IMR-90 (cell line): ENCODE results near the gene RNF223. TPM values are rescaled to one million over a fixed set of nuclear protein-coding genes. Genes with fewer than 3 reads are reported as not detected.

Experiments used
- ATAC-seq: fragments of 200-7000 bp; cut with Tn5 transposase; 2 replicates; pipeline ENCODE4 v1.9.1; 2020; ENCODE audit warnings: low read depth, mild to moderate bottlenecking, moderate library complexity
- BruUV-seq: library from RNA; stranded (reverse); fragments of 400-500 nt; replicated peaks from 2 replicates; lab custom pipeline; 2021; lab: Mats Ljungman, UMichigan
- CTCF ChIA-PET: fragments of 300-600 bp; formaldehyde crosslinking; extraction: SDS; loops from one replicate; lab custom pipeline; 2021; ENCODE audit warnings: antibody characterized with exemption; lab: Yijun Ruan, JAX
- POLR2A ChIA-PET: fragments of 300-600 bp; sonication (Branson Sonifier 250); formaldehyde crosslinking; loops from one replicate; lab custom pipeline; 2022; ENCODE audit warnings: antibody characterized with exemption; ENCODE audit not compliant: unreplicated experiment; lab: Charles Lee
- DNase-seq: peaks from one replicate; pipeline ENCODE4 v3.0.0; 2013
- H2AFZ ChIP-seq: replicated peaks from 2 replicates; pipeline ENCODE3; 2013; ENCODE audit warnings: low read length, mild to moderate bottlenecking; ENCODE audit not compliant: poor library complexity
- H2AK5ac ChIP-seq: 2 replicates; pipeline ENCODE4 v1.6.1; 2013; ENCODE audit warnings: low read depth, low read length, inconsistent platforms
- H2AK9ac ChIP-seq: replicated peaks from 2 replicates; pipeline ENCODE3; 2013; ENCODE audit warnings: mild to moderate bottlenecking, low read depth, low read length, moderate library complexity; ENCODE audit not compliant: poor library complexity
- H2BK120ac ChIP-seq: 2 replicates; pipeline ENCODE4 v1.6.1; 2013; ENCODE audit warnings: low read depth, low read length, inconsistent platforms
- H2BK15ac ChIP-seq: 3 replicates; pipeline ENCODE4 v1.6.1; 2013; ENCODE audit warnings: low read depth, low read length, inconsistent platforms
- H2BK20ac ChIP-seq: 2 replicates; pipeline ENCODE4 v1.6.1; 2013; ENCODE audit warnings: low read depth, mild to moderate bottlenecking, inconsistent platforms, low read length, moderate library complexity
- H2BK5ac ChIP-seq: 2 replicates; pipeline ENCODE4 v1.6.1; 2013; ENCODE audit warnings: mild to moderate bottlenecking, low read depth, low read length, inconsistent platforms; ENCODE audit not compliant: poor library complexity, severe bottlenecking
- H3K14ac ChIP-seq: replicated peaks from 2 replicates; pipeline ENCODE4 v1.6.1; 2013; ENCODE audit warnings: low read depth, low read length, inconsistent platforms
- H3K18ac ChIP-seq: 2 replicates; pipeline ENCODE4 v1.6.1; 2013; ENCODE audit warnings: low read depth, low read length, control low read depth
- H3K23ac ChIP-seq: 2 replicates; pipeline ENCODE4 v1.6.1; 2013; ENCODE audit warnings: low read depth, low read length, inconsistent platforms
- H3K27ac ChIP-seq: 2 replicates; pipeline ENCODE4 v1.5.1; 2013; ENCODE audit warnings: mild to moderate bottlenecking, control low read depth, low read length; ENCODE audit not compliant: insufficient read depth
- H3K27me3 ChIP-seq: 2 replicates; pipeline ENCODE4 v1.6.1; 2013; ENCODE audit warnings: low read length; ENCODE audit not compliant: control insufficient read depth, insufficient read depth
- H3K36me3 ChIP-seq: 2 replicates; pipeline ENCODE4 v1.6.1; 2013; ENCODE audit warnings: low read length, mixed read lengths; ENCODE audit not compliant: control insufficient read depth, insufficient read depth
- H3K4ac ChIP-seq: 2 replicates; pipeline ENCODE4 v1.6.1; 2013; ENCODE audit warnings: low read depth, low read length, inconsistent platforms
- H3K4me1 ChIP-seq: 2 replicates; pipeline ENCODE4 v1.6.1; 2013; ENCODE audit warnings: low read length, mixed read lengths; ENCODE audit not compliant: control insufficient read depth, insufficient read depth
- H3K4me2 ChIP-seq: 2 replicates; pipeline ENCODE4 v1.6.1; 2013; ENCODE audit warnings: low read depth, mild to moderate bottlenecking, control low read depth, low read length, moderate library complexity
- H3K4me3 ChIP-seq: 2 replicates; pipeline ENCODE4 v1.5.1; 2013; ENCODE audit warnings: low read depth, mild to moderate bottlenecking, control low read depth, low read length, moderate library complexity; ENCODE audit not compliant: insufficient read depth
- H3K56ac ChIP-seq: 2 replicates; pipeline ENCODE4 v1.6.1; 2013; ENCODE audit warnings: low read length, inconsistent platforms; ENCODE audit not compliant: insufficient read depth; ENCODE audit errors: extremely low read depth
- H3K79me1 ChIP-seq, 2 experiments: 2 replicates each; pipeline ENCODE4 v1.6.1; 2013; ENCODE audit warnings: low read length in 2 of 2, inconsistent platforms in 1 of 2, low read depth in 1 of 2
- H3K9ac ChIP-seq: 2 replicates; pipeline ENCODE4 v1.6.1; 2013; ENCODE audit warnings: low read depth, low read length, control low read depth
- H3K9me1 ChIP-seq: 2 replicates; pipeline ENCODE4 v1.6.1; 2013; ENCODE audit warnings: low read length, inconsistent platforms; ENCODE audit not compliant: insufficient read depth
- H3K9me3 ChIP-seq: 2 replicates; pipeline ENCODE4 v1.6.1; 2013; ENCODE audit warnings: low read length; ENCODE audit not compliant: control insufficient read depth, insufficient read depth
- H4K20me1 ChIP-seq: 2 replicates; pipeline ENCODE4 v1.6.1; 2013; ENCODE audit warnings: low read length, inconsistent platforms; ENCODE audit not compliant: insufficient read depth
- H4K5ac ChIP-seq: 2 replicates; pipeline ENCODE4 v1.6.1; 2013; ENCODE audit warnings: mild to moderate bottlenecking, low read depth, low read length, control low read depth
- H4K8ac ChIP-seq, 2 experiments: 2 replicates each; pipeline ENCODE4 v1.6.1; 2013; ENCODE audit warnings: low read depth in 2 of 2, low read length in 2 of 2, control low read depth in 1 of 2, inconsistent platforms in 1 of 2
- H4K91ac ChIP-seq: 2 replicates; pipeline ENCODE4 v1.6.1; 2013; ENCODE audit warnings: low read depth, low read length, inconsistent platforms; ENCODE audit not compliant: insufficient read depth
- BHLHE40 ChIP-seq: fragments of 150-350 bp; IDR thresholded peaks from 2 replicates; pipeline ENCODE4 v1.6.1; 2016; ENCODE audit warnings: mild to moderate bottlenecking, low read depth, low read length
- CEBPB ChIP-seq: IDR thresholded peaks from 2 replicates; pipeline ENCODE4 v1.6.1; 2012; ENCODE audit warnings: low read depth, low read length, improper control_type of control experiment
- CHD1 ChIP-seq: IDR thresholded peaks from 2 replicates; pipeline ENCODE4 v1.6.1; 2012; ENCODE audit warnings: low read depth, low read length, improper control_type of control experiment
- FOS ChIP-seq: fragments of 150-350 bp; IDR thresholded peaks from 2 replicates; pipeline ENCODE4 v1.6.1; 2016; ENCODE audit warnings: low read depth, low read length
- MAFK ChIP-seq: IDR thresholded peaks from 2 replicates; pipeline ENCODE4 v1.6.1; 2012; ENCODE audit warnings: low read depth, low read length, improper control_type of control experiment
- MAZ ChIP-seq: IDR thresholded peaks from 2 replicates; pipeline ENCODE4 v1.6.1; 2012; ENCODE audit warnings: low read depth, mild to moderate bottlenecking, low read length, improper control_type of control experiment, moderate library complexity, borderline replicate concordance
- MXI1 ChIP-seq: IDR thresholded peaks from 2 replicates; pipeline ENCODE4 v1.6.1; 2012; ENCODE audit warnings: low read depth, mild to moderate bottlenecking, low read length, moderate library complexity, borderline replicate concordance
- NFE2L2 ChIP-seq: fragments of 150-350 bp; IDR thresholded peaks from 2 replicates; pipeline ENCODE4 v1.6.1; 2016; ENCODE audit warnings: low read depth, mild to moderate bottlenecking, low read length
- POLR2A ChIP-seq: IDR thresholded peaks from 2 replicates; pipeline ENCODE4 v1.6.1; 2012; ENCODE audit warnings: mild to moderate bottlenecking, low read depth, low read length
- RAD21 ChIP-seq: IDR thresholded peaks from 2 replicates; pipeline ENCODE4 v1.6.1; 2012; ENCODE audit warnings: low read length, improper control_type of control experiment
- RCOR1 ChIP-seq: IDR thresholded peaks from 2 replicates; pipeline ENCODE4 v1.6.1; 2012; ENCODE audit warnings: mild to moderate bottlenecking, low read length, improper control_type of control experiment; ENCODE audit not compliant: insufficient replicate concordance
- RFX5 ChIP-seq: IDR thresholded peaks from 2 replicates; pipeline ENCODE4 v1.8.0; 2012; ENCODE audit warnings: low read depth, mild to moderate bottlenecking, low read length, moderate library complexity
- SMC3 ChIP-seq: fragments of 150-350 bp; IDR thresholded peaks from 2 replicates; pipeline ENCODE4 v1.6.1; 2016; ENCODE audit warnings: low read depth, mild to moderate bottlenecking, antibody characterized with exemption, low read length, moderate library complexity
- WGBS, 2 experiments: methylation state at CpG; one replicate each; pipeline versions ENCODE4 v1.1.5 to v1.1.7; 2013; ENCODE audit warnings: missing lambda C conversion rate in 2 of 2; ENCODE audit not compliant: insufficient read length in 1 of 2; ENCODE audit errors: extremely low coverage in 2 of 2; 5-methylcytosine and 5-hydroxymethylcytosine counted together
- dilution Hi-C: fragments of 300-500 bp; cut with HindIII; formaldehyde crosslinking; loops from one replicate; pipeline ENCODE4 v1.14.3; 2018; ENCODE audit warnings: low sequenced_read_pairs; ENCODE audit not compliant: unreplicated experiment
- in situ Hi-C: fragments of 300-500 bp; cut with MboI; formaldehyde crosslinking; loops from 3 replicates; pipeline ENCODE4 v1.14.3; 2019; ENCODE audit warnings: low sequenced_read_pairs, inconsistent platforms, mixed read lengths
- intact Hi-C: fragments of 100-400 bp; cut with micrococcal nuclease; formaldehyde crosslinking; loops from 2 replicates; pipeline ENCODE4 v1.10.0; 2022
- polyA plus RNA-seq, 3 experiments: library from polyadenylated mRNA; depleted of rRNA; stranded (reverse); fragments of >200 nt; gene quantifications; 2 replicates each; pipeline ENCODE4 v1.2.3, GENCODE V29; 2012; ENCODE audit warnings: low replicate concordance in 1 of 3
- total RNA-seq: library from RNA; depleted of rRNA; stranded (reverse); fragments of >200 nt; gene quantifications from 2 replicates; pipeline ENCODE4 v1.2.3, GENCODE V29; 2012
- TF ChIP-seq, protein P1 (sequence below): fragments of 150-350 bp; IDR thresholded peaks from 2 replicates; pipeline ENCODE4 v1.6.1; 2016; ENCODE audit warnings: low read depth, mild to moderate bottlenecking, low read length, moderate library complexity, borderline replicate concordance
- TF ChIP-seq, protein P2 (sequence below): conservative IDR thresholded peaks from 2 replicates; pipeline ENCODE4 v1.5.1; 2012; ENCODE audit warnings: mild to moderate bottlenecking, low read depth, low read length, improper control_type of control experiment
- TF ChIP-seq, protein P3 (sequence below): fragments of 150-350 bp; IDR thresholded peaks from 2 replicates; pipeline ENCODE4 v1.6.1; 2017; ENCODE audit warnings: mild to moderate bottlenecking, antibody characterized with exemption, low read length, low read depth

The RNF223 gene
- total and polyA plus RNA-seq, 2 of the 4 experiments (the other 2 are of a cell fraction) = not detected

DNA sequence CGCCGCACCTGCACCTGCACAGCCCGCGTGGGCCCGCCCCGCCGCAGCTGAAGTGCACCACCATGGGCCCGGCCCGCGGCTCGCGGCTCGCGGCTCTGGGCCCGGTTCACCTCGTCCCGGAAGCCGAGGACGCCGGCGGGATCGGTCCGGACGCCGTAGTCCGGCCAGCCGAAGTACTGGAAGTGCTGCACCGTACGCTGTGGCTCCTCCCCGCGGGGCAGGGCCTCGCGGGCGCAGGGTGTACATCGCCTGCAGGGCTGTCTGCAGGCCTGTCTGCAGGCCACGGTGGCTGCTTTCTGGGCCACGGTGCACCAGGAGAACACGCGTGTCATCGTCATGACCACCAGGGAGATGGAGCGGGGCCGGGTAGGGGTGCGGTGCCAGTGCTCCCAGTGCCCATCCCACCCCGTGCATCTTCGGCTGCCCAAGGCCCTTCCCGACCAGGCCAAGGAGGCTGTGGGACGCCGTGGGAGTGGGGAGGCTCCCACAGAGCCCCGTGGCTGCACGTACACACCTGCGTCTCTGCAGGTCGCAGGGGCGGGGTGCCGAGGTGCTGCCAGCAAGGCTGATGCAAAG, 6.7 kb downstream of the RNF223 start:
- Histone ChIP-seq H2AFZ (no peak overlapping the region), H3K27ac (no peak overlapping the region), H3K79me1 (0 out of 4 replicates have a peak, but pooled peaks cover 0 to 4% of the 10 kb centered on the region in 2 experiments), H3K18ac (no peak overlapping the region), H2BK15ac (no peak overlapping the region), H2AK9ac (peak overlapping the region; percentile 78), H2AK5ac (no peak overlapping the region), H3K9ac (no peak overlapping the region), H3K4me2 (no peak overlapping the region), H3K4me1 (peaks cover 13% of the 10 kb centered on the region), H3K27me3 (no peaks in the 10 kb centered on the region; the same call in 1 of the 2 replicates), H2BK120ac (no peak overlapping the region), H4K20me1 (no peaks in the 10 kb centered on the region), H3K4ac (no peak overlapping the region), H4K91ac (no peak overlapping the region), H3K9me3 (no peaks in the 10 kb centered on the region), H2BK5ac (no peak overlapping the region), H3K14ac (no peak overlapping the region), H3K4me3 (no peak overlapping the region), H3K9me1 (0 out of 2 replicates have a peak, but pooled peaks cover 4% of the 10 kb centered on the region), H4K8ac (no peak overlapping the region), H3K56ac (no peak overlapping the region), H3K36me3 (no peaks in the 10 kb centered on the region), H2BK20ac (no peak overlapping the region), H4K5ac (no peak overlapping the region), H3K23ac (no peak overlapping the region)
- in situ Hi-C loops (no loop called here), dilution Hi-C loops (no loop called here), intact Hi-C loops (no loop called here)
- ChIA-PET CTCF (no interaction called here), POLR2A (no interaction called here)
- BruUV-seq = no TSS peak
- ATAC-seq = no peak
- no peak for DNase-seq
- 90% methylated on average over 46 of the region's 54 CpGs; no CpG with 5 or more reads in 1 of the 2 experiments for WGBS, 2 experiments
- TF ChIP-seq MAFK (no peak), MXI1 (no peak), BHLHE40 (no peak), RFX5 (no peak), NFE2L2 (no peak), CEBPB (no peak), POLR2A (no peak), SMC3 (no peak), MAZ (no peak), RAD21 (no peak), FOS (no peak), RCOR1 (no peak), CHD1 (no peak)
- TF ChIP-seq, protein P1, sequence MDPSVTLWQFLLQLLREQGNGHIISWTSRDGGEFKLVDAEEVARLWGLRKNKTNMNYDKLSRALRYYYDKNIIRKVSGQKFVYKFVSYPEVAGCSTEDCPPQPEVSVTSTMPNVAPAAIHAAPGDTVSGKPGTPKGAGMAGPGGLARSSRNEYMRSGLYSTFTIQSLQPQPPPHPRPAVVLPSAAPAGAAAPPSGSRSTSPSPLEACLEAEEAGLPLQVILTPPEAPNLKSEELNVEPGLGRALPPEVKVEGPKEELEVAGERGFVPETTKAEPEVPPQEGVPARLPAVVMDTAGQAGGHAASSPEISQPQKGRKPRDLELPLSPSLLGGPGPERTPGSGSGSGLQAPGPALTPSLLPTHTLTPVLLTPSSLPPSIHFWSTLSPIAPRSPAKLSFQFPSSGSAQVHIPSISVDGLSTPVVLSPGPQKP = no peak
- TF ChIP-seq, protein P2, sequence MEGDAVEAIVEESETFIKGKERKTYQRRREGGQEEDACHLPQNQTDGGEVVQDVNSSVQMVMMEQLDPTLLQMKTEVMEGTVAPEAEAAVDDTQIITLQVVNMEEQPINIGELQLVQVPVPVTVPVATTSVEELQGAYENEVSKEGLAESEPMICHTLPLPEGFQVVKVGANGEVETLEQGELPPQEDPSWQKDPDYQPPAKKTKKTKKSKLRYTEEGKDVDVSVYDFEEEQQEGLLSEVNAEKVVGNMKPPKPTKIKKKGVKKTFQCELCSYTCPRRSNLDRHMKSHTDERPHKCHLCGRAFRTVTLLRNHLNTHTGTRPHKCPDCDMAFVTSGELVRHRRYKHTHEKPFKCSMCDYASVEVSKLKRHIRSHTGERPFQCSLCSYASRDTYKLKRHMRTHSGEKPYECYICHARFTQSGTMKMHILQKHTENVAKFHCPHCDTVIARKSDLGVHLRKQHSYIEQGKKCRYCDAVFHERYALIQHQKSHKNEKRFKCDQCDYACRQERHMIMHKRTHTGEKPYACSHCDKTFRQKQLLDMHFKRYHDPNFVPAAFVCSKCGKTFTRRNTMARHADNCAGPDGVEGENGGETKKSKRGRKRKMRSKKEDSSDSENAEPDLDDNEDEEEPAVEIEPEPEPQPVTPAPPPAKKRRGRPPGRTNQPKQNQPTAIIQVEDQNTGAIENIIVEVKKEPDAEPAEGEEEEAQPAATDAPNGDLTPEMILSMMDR = no peak
- TF ChIP-seq, protein P3, sequence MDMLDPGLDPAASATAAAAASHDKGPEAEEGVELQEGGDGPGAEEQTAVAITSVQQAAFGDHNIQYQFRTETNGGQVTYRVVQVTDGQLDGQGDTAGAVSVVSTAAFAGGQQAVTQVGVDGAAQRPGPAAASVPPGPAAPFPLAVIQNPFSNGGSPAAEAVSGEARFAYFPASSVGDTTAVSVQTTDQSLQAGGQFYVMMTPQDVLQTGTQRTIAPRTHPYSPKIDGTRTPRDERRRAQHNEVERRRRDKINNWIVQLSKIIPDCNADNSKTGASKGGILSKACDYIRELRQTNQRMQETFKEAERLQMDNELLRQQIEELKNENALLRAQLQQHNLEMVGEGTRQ = no peak
